Activated CD4-positive, alpha-beta T cell treated with anti-CD3 and anti-CD28 coated beads for 48 hours (primary cell): ENCODE measurements around the gene SLC19A1.
A peak's percentile ranks its signal among the peaks of the same experiment; 100 is the strongest.

Experiments
- DNase-seq: peaks from one replicate; pipeline ENCODE4 v3.0.0-alpha.2; 2020

Gene SLC19A1

DNA sequence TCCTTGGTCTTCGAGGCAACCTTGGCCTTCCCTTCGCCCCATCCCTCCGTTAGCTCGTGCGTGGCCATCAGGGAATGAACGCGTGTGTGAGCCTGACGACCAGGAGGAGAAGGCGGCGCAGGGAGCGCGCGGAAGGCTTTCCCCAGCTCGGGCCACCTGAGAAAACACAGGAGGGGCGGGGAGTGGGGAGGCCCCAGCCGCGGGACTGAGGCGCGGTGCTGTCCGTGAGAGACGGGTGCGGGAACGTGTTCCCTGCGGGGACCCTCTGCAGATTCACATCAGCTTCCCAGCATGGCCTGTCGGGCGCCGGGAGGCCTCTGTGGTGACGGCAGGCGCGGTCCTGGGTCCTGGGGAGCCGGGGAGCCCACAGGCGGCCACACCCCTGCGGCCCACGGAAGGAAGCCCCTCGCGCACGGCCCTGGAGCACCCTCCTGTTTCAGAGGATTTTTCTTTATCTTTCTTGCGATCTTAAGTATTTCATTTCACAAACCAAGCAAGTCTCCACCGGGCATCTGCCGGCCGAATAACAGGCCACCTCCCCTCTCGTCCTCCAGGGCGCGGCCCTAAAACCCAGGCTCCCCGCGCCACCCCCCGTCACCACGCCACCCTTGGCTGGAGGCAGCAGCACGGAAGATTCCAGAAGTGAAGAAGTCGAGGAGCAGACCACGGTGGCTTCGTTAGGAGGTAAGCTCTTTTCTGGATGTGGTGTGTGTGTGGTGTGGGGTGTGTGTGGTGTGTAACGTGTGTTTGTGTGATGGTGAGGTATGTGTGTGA is 66.3 kb downstream of the SLC19A1 start:
- no peak for DNase-seq

DNA sequence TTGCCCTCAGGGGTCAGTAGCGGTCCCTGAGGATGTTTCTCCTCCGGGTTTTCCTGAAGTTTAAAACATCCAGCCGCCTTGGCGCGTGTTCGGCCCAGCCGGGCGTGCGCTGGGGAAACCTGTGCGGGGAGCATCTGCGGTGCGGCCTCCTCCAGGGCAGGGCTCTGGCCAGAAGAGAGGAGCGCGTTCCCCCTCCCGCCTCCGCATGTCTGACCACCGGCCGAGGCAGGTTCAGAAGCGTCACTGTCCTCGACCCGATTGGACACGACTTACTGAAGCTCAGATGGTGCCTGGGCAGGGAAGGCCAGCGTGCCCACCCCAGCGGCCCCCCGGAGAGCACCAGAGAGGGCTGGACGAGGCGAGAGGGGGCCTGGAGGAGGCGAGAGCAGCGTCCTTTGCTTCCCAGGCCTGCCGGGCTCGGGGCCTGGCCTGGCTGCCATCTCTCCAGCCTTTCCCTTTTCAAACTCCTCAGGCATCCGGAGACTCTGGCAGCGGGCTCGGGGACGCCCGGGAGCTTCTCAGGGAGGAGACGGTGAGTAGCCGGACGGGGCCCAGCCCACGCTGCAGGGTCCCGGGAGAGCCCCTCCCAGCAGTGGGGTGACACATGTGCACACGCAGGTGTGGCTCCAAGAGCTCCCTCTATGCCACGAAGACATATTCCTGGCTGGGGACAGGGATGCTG is 67.1 kb downstream of the SLC19A1 start:
- DNase-seq = no peak

DNA sequence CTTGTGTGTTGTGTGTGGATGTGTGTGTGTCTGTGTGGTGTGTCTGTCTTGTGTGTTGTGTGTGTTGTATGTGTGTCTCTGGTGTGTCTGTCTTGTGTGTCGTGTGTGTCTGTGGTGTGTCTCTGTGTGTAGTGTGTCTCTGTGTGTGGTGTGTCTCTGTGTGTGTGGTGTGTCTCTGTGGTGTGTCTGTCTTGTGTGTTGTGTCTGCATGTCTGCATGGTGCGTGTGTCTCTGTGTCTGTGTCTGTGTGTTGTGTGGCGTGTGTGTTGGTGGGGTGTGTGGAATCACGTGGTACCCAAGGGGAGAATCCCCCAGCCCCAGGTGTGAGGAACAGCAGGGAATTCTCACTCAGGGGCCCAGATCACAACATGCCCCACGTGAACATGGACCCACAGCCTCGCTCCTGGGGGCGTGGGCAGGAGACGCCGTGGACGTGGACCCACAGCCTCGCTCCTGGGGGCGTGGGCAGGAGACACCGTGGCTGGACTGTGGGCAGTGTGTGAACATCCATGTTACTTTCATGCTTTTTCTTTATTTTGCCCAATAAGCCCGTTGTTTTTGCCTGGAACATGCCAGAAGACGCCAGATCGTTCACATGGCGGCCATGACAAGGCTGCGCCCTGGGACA is 67.8 kb downstream of the SLC19A1 start:
- DNase-seq = no peak

DNA sequence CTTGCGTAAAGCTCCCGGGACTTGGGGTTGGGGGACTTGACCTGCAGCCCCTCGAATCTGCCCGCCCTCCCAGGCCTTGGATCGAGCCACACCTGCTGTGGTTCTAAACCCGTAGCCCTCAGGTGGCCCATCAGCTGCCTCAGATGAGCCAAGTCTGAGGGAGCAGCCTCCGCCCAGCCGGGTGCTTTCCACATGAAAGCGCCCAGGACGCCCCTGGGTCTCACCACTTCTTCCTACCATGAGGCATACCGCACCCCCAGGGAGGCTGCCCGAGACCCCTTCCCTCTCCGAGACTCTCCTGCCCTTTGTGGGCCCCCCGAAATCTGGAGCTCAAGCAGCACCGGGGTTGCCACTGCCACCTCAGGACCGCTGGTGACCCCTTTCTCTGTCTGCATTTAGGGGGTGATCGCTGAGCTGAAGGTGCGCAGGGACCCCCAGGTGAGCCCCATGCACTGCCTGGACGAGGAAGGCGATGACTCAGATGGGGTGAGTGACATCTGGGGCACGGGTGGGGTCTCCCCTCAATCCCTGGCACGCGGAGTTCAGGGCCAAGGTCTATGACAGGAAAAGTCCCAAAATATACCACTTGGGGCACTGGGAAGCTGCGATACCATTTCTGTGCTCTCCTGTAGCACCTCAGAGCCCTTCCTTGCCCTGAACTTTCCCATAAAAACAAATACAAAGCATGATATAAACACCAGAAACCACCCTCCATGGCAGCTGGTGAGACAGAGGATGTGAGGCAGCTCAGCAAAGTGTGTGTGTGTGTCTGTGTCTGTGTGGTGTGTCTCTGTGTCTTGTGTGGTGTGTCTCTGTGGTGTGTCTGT is 68.5 kb downstream of the SLC19A1 start:
- DNase-seq = no peak

DNA sequence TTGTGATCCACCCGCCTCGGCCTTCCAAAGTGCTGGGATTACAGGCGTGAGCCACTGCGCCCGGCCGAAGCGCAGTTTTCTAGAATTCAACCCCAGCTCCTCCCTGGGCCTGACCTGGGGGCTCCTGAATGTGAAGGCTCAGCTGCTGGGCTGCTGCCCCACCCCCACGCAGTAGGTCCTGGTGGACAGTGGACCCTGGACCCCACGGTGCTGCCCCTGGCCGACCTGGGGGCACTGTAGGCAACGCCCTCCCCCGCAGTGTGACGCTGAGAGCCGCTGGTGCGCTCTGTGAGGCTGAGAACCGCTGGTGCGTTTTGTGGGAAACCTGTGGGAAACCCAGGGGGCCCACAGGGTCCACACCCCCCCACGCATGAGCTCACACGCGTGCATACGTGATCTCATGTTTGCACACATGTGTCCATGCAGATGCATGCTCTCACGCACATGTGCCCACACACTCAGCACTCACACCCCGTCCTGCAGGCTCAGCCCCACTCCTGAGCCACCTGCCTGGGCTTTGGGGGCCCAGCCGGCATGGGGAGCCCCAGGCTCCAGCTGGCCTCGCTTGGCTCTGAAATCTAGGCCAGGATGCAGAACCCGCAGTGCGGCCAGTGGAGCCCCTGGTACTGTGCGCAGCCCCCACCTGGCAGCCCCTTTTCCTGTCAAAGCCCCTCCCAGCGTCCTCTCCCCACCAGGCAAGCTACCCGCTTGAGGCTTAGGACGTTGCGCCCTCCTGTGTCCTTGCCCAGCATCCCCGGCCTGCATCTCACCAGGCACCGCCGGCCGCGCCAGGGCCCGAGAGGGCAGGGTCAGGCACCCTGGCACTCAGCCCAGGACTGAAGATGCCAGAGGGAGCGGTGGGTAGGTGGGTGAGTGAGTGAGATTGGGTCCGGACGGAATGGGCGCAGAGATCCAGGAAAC is 69.5 kb downstream of the SLC19A1 start:
- no peak for DNase-seq

DNA sequence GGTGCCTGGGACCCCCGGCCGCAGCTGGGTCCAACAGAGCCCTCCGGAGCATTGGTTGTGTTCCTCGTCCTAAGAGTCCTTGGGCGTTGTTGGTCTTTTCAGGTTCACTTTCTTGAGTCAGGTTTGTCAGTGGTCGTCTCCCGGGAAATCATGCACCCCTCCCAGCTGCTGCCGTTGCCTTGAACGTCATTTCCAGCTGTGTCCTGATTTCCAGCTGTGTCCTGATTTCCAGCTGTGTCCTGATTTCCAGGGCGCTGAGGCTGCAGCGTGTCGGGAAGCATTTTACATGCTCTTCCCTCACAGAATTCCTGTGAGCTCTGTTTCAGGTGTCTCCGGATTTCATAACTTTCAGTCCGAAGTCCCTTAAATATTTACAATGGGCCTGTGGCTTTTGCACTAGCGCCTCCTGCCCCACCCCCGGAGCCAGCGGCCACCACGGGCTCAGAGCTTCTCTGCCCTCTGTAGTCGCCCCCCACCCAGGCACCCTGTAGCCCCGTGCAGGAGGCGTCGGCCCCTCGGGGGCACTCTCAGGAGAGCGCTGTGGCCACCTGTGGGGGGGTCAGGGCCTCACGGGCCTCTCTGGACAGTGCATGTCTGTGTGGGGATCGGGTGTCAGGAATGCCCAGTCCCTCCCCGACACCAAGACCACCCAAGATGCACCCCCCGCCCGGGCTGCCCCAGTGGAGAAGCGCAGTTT is 70.6 kb downstream of the SLC19A1 start:
- no peak for DNase-seq

DNA sequence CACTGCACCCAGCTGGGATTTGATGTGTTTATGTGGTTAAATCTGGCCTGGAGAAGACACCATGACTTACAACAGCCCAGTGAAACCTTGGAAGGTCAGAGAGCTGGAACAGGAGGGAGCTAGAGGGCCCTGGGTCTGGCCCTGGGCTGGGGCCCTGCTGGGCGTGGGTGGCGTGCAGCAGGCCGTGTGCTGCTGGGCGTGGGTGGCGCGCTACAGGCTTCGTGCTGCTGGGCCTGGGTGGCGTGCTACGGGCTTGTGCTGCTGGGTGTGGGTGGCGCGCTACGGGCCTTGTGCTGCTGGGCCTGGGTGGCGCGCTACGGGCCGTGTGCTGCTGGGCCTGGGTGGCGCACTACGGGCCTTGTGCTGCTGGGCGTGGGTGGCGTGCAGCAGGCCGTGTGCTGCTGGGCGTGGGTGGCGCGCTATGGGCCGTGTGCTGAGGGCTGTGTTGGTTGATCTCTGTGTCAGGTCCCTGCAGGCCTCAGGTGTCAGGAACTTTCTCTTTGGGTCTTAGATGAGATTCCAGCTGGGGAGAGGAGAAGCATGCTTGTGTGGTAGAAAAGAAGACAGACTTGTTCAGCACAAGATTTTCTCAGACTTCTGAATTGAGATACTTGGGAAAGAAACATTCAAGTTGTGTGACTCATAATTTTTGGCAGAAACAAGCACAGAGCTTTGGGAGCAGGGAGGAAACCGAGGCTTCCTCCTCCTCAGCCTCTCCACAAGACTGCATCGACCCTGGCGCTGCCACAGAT is 71.3 kb downstream of the SLC19A1 start:
- DNase-seq = peak; percentile 66

DNA sequence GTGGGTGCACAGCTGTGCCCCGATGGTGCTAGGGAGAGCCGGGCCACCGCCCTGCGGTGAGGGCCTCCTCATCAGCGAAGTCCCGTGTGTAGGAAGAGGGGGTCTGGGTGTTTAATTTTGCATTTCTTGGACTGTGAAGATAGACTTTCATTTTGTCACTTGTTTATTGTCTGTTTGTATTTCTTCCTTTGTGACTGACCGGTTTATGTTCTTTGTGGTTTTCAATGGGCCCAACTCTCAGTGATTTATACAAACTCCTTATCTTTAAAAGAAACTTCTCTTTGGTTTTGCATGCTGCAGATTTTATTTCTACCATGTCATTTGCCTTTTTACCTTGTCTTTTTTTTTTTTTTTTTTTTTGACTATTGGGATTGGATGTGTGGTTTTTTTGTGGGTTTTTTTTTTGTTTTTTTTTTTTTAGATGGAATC is 72.1 kb downstream of the SLC19A1 start:
- no peak for DNase-seq

DNA sequence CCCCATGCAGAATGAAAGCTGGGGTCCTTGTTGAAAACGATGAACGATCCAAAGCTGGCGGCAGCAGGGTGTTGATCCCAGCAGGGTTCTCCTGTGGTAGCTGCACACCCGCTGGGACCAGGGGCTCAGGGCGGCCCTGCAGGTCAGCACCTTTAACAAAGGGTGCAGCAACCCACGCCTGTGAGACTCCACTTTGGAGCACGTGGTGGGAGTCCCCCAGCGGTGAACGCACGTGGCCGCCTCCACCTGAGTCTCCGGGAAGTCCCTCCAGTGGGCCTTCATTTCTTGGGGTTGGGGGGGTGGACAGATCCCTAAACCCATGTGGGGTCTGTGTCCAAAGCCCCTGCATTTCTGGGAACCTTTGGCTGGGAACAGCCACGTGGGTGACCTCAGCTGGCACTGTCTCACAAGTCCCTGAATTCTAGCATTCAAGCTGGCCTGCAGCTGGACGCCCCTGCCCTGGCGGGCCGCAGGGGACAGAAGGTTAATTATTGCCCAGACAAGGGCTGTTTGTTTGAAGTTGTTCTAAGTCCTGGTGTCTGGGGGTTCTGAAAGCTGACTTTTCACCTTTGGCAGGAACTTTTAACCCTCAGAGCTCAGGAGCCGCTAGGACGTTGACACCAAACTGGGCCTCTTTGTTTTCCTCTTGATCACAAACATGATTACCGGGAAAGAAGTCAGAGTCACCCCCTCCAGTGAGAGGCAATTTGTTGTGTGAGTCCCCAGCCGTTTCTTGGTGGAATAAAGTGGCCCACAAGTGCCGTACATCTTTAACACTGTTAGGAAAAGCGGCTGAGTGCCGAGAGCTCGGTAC is 72.8 kb downstream of the SLC19A1 start:
- DNase-seq = no peak

DNA sequence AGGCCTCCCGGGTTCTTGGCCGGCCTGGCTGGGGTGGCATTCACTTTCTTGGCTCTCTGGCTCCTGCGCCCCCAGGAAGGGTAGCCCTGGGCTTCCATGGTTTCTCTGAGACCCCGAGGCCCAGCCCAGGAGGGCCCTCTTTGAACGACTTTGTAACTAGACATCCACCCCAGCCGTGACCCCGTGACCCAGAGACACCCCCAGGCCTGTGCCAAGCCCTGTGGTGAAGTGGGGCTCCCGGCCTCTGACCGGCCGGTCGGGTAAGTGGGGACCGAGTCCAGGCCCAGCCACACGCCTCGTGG is 73.3 kb downstream of the SLC19A1 start:
- DNase-seq = no peak

DNA sequence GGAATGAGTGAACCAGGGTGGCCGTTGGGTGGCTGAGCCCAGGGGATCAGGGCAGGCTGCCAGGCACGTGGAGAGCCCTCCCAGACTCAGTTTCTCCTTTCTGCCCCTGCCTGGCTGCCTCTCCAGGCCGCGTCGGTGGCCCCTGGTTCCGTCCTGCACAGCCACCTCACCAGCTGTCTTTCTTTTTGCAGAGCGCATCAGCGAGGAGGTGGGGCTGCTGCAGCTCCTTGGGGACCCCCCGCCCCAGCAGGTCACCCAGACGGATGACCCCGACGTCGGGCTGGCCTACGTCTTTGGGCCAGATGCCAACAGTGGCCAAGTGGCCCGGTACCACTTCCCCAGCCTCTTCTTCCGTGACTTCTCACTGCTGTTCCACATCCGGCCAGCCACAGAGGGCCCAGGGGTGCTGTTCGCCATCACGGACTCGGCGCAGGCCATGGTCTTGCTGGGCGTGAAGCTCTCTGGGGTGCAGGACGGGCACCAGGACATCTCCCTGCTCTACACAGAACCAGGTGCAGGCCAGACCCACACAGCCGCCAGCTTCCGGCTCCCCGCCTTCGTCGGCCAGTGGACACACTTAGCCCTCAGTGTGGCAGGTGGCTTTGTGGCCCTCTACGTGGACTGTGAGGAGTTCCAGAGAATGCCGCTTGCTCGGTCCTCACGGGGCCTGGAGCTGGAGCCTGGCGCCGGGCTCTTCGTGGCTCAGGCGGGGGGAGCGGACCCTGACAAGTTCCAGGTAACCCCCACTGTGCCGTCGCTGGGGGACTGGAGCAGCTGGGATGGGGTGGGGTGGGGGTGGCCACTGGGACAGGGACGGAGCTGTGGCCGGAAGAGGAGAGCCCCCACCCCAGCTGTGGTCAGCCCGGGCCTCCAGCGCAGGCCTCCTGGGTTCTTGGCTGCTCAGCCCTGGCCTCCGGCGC is 73.9 kb downstream of the SLC19A1 start:
- no peak for DNase-seq

DNA sequence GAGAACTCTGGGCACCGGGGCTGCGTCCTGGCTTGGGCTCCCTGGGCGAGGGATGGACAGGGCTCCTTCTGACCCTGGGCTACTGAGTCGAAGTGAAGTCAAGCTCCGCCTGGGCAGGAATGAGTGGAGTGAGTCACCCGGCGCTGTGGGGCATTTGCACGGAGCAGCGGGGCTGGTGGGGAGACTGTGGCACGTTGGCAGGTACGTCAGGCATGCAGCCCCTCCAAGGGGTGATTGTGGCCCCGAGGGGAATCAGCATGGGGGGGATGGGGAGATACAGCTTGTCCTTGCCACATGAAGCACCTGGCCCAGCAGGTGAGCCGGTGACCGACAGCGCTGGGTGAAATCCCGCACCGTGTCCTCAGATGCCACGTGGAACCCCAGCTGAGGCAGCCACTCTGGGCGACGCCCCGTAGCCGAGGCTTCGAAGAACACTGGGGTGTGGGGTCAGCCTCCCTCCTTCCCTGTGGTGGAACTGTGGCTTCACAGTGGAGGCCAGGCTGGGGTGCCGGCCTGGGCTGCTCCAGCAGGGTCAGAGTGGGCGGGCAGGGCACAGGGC is 74.9 kb downstream of the SLC19A1 start:
- DNase-seq = no peak

DNA sequence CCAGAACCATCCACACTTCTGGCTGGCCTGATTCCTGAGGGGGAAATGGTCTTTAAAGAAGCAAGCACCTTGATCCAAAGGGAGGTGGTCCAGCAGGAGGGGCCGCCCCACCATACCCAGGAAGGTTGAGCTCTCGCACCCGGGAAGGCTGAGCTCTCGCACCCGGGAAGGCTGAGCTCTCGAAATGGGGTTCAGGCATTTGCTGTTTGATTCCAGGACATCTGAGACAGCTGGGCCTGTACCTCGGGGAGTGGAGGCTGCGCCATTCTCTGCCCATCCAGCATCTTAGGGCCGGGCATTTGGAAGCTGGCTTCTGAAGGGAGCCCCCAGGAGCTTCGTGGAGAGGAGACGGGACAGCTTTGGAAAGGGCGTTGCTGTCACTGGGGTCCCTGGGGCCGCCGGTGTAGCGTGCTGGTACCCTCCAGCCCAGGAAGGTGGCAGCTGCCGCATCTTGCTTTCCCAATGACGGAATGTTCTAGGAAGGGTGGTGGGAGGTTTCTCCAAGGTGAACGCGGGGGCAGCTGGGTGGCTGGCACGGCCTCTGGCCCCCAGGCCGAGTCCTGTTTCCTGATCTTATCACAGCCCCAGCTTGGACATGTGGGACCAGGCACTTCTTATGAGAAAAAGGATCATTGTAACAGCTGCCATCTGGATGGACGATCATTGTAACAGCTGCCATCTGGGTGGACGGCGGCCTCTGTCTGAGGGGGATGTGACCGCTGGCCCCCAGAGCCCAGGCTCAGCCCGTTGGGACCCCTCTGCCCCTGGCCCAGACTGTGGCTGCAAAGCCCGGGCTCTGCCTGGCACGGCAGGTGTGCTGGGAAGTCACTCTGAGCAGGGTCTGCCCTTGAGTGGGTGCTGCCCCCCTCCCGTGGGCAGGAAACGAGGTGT is 75.7 kb downstream of the SLC19A1 start:
- no peak for DNase-seq

DNA sequence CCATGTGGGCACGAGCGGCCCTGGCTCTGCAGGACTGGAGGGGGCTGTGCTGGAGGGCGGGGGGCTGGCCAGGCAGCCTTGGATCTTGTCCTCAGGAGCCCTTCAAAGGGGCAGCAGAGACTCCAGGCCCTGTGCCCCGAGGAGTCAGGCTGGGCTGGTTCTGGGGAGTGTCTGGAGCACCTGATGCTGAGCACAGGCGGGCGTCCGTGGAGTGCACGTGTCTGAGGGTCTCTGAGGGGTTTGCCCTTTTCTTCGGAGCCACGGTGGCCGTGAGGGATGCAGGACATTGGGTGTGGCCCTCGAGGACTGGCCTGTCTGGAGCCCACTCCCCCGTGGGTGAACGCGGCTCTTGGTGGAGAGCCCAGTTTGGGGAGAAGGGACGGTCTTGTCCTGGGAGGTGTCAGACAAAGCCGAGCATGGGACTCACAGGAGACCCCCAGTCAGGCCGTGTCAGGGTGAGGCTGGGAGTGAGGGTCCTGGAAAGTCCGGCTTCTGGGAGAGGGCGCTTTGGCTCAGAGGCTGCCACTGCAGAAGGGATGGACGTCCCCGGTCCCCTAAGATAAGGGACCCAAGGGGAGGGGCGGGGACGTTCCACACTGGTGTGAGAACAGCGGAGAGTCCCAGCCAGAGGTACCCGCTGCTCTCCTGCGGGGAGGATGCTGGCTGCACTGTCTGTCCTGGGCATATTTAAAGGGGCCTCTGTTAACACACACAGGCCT is 76.5 kb downstream of the SLC19A1 start:
- no peak for DNase-seq

DNA sequence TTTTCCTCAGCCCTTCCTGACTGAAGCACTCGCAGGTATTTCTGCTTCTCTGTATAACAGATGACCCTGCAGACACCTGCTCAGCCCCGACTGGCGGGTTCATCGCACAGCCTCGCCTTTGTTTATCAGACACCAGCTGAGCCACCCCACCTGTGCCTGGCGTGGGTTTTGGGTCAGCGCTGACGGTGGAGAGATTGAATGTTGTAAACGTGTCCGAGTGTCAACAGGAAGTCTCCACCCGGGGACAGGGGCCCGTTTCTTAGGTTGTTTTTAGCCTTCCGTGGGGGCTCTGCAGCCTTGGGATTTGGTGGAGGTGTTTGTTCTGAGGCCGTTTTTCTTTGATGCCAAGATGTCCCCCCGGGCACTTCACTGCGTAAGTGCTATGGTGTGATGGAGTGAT is 77.1 kb downstream of the SLC19A1 start:
- DNase-seq = no peak

DNA sequence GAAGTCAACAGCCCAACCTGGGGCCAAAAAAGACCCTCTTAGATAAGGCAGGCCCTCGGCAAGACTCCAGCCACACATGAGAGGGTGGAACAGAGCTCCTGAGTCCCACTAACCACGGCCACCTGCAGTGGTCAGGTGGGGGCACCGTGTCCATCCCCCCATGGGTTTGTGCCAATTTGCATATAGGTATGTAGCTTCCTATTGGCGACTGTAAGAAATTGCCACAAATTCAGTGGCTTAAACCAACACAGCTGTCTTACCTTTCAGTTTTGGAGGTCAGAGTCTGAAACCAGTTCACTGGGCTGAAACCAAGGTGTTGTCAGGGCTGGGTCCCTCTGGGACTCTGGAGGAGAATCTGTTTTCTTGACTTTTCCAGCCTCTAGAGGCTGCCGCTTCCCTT is 77.9 kb downstream of the SLC19A1 start:
- no peak for DNase-seq

DNA sequence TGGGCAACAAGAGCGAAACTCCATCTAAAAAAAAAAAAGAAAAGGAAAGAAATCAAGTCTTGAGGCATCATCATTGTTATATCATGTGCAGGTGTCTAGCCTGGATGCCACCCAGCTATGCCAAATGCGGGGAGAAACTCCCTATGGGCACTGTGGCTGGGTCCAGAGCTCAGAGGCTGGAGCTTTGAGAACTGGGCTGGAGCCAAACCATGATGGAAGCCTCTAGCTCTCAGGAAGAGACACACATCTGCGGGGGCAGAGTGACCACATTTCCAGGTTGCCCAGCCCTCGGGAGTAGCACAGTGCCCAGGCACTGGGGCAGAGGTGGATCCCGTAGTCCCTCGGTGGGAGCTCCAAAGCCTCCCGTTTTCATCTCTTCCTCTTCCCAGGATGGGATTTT is 78.4 kb downstream of the SLC19A1 start:
- no peak for DNase-seq
